ENCODE data around the gene HS3ST4. TPM values are rescaled to one million over a fixed set of nuclear protein-coding genes. Genes with fewer than 3 reads are reported as not detected.

The HS3ST4 gene
- total RNA-seq, 4 donors from 2014 or later: 0.20 TPM; not detected in 3

DNA sequence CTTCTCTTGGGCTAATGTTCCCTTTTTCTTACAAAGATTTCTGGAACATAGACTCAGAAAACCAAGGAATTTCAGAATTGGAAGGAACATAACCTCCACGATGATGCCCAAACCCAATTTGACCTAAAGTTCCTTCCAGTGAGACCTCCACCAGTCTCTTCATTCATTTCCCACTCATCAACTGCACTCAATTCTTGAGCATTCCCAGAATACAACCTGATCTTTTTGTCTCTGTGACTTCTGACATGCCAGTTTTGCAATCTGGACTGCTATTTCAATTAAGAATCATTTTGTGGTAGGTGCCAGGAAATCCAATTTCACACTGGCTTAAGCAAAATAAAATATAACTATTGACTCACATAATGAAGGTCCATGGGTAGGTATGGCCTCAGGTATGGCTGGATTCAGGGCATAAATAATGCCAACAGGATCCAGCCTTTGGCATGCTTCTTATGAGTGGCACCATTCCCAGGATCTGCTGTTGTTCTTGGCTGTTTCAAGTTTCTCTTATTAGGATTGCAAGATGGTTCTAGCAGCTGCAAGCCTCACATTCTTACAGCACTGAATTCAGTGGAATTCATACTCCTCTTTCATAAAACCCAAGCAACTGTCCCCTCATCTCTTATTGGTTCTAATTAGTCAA, 184.3 kb downstream of the HS3ST4 start:
- WGBS, 2 donors: 69 to 72% methylated on average over 1 of the region's 1 CpG
- H3K4me3 ChIP-seq: no peak overlapping the region
- H3K27me3 ChIP-seq: no peaks in the 10 kb centered on the region
- TF ChIP-seq EP300 (IDR thresholded peaks at IDR 0.05) (peak in 1 of 2 donors; percentile 68), POLR2A (IDR thresholded peaks at IDR 0.05) (no peak)
- TF ChIP-seq, protein P1, sequence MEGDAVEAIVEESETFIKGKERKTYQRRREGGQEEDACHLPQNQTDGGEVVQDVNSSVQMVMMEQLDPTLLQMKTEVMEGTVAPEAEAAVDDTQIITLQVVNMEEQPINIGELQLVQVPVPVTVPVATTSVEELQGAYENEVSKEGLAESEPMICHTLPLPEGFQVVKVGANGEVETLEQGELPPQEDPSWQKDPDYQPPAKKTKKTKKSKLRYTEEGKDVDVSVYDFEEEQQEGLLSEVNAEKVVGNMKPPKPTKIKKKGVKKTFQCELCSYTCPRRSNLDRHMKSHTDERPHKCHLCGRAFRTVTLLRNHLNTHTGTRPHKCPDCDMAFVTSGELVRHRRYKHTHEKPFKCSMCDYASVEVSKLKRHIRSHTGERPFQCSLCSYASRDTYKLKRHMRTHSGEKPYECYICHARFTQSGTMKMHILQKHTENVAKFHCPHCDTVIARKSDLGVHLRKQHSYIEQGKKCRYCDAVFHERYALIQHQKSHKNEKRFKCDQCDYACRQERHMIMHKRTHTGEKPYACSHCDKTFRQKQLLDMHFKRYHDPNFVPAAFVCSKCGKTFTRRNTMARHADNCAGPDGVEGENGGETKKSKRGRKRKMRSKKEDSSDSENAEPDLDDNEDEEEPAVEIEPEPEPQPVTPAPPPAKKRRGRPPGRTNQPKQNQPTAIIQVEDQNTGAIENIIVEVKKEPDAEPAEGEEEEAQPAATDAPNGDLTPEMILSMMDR (IDR thresholded peaks at IDR 0.05): no peak
- no peaks in the 10 kb centered on the region for H3K9me3 ChIP-seq
- DNase-seq (ENCODE audit: low spot score in 2 of 2): no peak
- peaks cover 0 to 4% (median 0%) of the 10 kb centered on the region in 4 donors for H3K4me1 ChIP-seq
- H3K27ac ChIP-seq: no peak overlapping the region
- H3K36me3 ChIP-seq: no peaks in the 10 kb centered on the region

DNA sequence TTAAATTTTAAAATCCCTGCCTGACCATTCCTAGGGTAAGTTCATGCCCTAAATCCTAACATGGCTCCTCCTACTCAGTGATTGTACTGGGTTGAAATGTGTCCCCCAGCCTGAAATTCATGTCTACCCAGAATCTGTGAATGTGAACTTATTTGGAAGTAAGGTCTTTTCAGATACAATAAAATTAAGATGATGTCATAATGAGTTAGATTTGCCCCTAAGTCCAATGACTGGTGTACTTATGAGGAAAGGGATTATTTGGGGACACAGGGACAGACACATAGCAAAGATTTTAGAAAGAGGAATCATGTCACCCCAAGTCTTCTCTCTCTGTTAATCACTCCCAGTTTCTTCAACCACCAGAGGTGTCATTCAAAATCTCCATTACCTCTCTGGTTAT, 185.3 kb downstream of the HS3ST4 start:
- peaks cover 0 to 4% (median 0%) of the 10 kb centered on the region in 4 donors for H3K4me1 ChIP-seq
- H3K36me3 ChIP-seq: no peaks in the 10 kb centered on the region
- no peaks in the 10 kb centered on the region for H3K27me3 ChIP-seq
- DNase-seq (ENCODE audit: low spot score in 2 of 2): no peak
- no peaks in the 10 kb centered on the region for H3K9me3 ChIP-seq
- no peak overlapping the region for H3K4me3 ChIP-seq
- no peak overlapping the region for H3K27ac ChIP-seq
- TF ChIP-seq, protein P1 (IDR thresholded peaks at IDR 0.05): no peak
- no peak for TF ChIP-seq EP300 (IDR thresholded peaks at IDR 0.05)
- TF ChIP-seq POLR2A (IDR thresholded peaks at IDR 0.05): no peak

DNA sequence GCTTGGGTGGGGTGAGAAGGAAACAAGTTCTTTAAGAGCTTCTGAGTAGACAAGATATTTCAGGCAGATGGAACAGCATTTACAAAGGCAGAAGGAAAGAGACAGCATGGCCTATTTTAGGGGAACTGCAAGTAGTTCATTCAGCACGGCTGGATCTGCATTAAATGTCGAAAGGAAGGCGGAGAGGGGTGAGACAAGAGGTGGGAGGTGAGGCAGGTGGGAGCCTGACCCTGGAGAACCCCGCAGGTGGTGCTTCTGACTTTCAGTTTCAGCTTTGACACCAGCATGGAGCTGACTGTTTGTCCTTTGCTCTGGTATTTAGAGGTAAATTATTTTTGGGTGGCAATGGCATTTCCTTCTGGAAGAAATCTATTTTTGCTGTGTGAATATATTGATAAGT, 194.8 kb downstream of the HS3ST4 start:
- no peaks in the 10 kb centered on the region for H3K36me3 ChIP-seq
- 79 to 86% methylated on average over 4 of the region's 4 CpGs for WGBS, 2 donors
- TF ChIP-seq, protein P1 (IDR thresholded peaks at IDR 0.05): no peak
- TF ChIP-seq EP300 (IDR thresholded peaks at IDR 0.05) (no peak), POLR2A (IDR thresholded peaks at IDR 0.05) (no peak)

DNA sequence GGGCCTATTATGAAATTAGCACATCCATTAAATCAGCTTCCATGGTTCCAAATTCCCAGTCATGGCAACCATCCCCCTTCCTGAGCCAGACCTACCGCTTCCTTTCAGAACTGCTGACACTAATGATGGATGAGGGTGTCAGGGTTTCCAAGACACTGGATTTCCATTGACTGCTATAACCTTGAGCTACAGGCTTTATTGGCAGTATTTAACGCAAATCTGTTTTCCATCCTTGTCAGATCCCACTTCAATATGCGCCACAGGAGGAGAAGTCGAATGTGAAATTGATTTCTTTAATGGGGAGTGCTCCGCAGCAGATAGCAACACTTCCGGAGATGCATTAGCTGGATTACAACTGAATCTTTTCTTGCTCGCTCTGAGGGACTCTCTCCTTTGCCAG, 197.1 kb downstream of the HS3ST4 start:
- TF ChIP-seq, protein P1 (IDR thresholded peaks at IDR 0.05): no peak
- no peak for TF ChIP-seq EP300 (IDR thresholded peaks at IDR 0.05)
- no peak for TF ChIP-seq POLR2A (IDR thresholded peaks at IDR 0.05)
- Histone ChIP-seq H3K9me3 (no peaks in the 10 kb centered on the region), H3K36me3 (no peaks in the 10 kb centered on the region), H3K4me3 (no peak overlapping the region), H3K4me1 (no peaks in the 10 kb centered on the region), H3K27me3 (no peaks in the 10 kb centered on the region), H3K27ac (no peak overlapping the region)
- WGBS, 2 donors: 42 to 70% methylated on average over 7 of the region's 7 CpGs
- DNase-seq (ENCODE audit: low spot score in 2 of 2): no peak

More for the DNA sequence above, 194.8 kb downstream of the HS3ST4 start:
- Histone ChIP-seq H3K27me3 (no peaks in the 10 kb centered on the region), H3K4me1 (no peaks in the 10 kb centered on the region), H3K4me3 (no peak overlapping the region), H3K27ac (no peak overlapping the region), H3K9me3 (no peaks in the 10 kb centered on the region)
- no peak for DNase-seq (ENCODE audit: low spot score in 2 of 2)

DNA sequence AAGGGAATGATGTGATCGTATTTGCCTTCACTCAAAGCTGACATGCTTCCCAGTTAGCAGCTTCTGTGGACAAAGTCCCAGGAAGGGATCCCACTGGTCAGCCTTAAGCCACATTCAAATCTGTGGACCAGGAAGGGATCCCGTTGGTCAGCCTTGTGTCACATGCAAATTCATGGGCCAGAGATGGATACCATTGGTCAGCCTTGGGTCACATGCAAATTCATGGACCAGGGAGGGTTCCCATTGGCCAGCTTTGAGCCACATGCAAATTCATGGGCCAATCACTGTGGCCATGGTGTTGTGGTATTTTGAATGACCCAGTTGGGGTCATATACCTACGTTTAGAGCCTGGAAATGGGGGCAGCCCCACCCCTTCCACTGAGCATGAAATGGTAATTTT, 201.6 kb downstream of the HS3ST4 start:
- 55 to 64% methylated on average over 3 of the region's 3 CpGs for WGBS, 2 donors
- no peaks in the 10 kb centered on the region for H3K27me3 ChIP-seq

More for the DNA sequence above, 201.6 kb downstream of the HS3ST4 start:
- Histone ChIP-seq H3K36me3 (no peaks in the 10 kb centered on the region), H3K9me3 (no peaks in the 10 kb centered on the region), H3K4me3 (no peak overlapping the region), H3K4me1 (no peaks in the 10 kb centered on the region), H3K27ac (no peak overlapping the region)
- DNase-seq (ENCODE audit: low spot score in 2 of 2): no peak
- TF ChIP-seq POLR2A (IDR thresholded peaks at IDR 0.05) (no peak), EP300 (IDR thresholded peaks at IDR 0.05) (no peak)
- TF ChIP-seq, protein P1 (IDR thresholded peaks at IDR 0.05): no peak

Measured in tibial nerve (tissue), 4 donors.